Frontal cortex (tissue), 4 donors: ENCODE results near the gene LRRK1. TPM values are rescaled to one million over a fixed set of nuclear protein-coding genes. Genes with fewer than 3 reads are reported as not detected.

Source experiments
- DNase-seq, 2 donors: peaks; one replicate each; pipeline ENCODE4 v3.0.0; 2012; ENCODE audit warnings: low spot score in 2 of 2
- FAIRE-seq: peaks from 2 replicates; lab custom pipeline; 2012; peaks lifted over from hg19 to GRCh38; lab: Jason Lieb, UNC
- total RNA-seq: library from RNA; depleted of rRNA; stranded (reverse); fragments of >200 nt; gene quantifications from one replicate; pipeline ENCODE4 v1.2.3, GENCODE V29; 2014
- donor health status: control.
- donor health status: control.
- donor health status: control.

Gene LRRK1
- 0.82 TPM for total RNA-seq

DNA sequence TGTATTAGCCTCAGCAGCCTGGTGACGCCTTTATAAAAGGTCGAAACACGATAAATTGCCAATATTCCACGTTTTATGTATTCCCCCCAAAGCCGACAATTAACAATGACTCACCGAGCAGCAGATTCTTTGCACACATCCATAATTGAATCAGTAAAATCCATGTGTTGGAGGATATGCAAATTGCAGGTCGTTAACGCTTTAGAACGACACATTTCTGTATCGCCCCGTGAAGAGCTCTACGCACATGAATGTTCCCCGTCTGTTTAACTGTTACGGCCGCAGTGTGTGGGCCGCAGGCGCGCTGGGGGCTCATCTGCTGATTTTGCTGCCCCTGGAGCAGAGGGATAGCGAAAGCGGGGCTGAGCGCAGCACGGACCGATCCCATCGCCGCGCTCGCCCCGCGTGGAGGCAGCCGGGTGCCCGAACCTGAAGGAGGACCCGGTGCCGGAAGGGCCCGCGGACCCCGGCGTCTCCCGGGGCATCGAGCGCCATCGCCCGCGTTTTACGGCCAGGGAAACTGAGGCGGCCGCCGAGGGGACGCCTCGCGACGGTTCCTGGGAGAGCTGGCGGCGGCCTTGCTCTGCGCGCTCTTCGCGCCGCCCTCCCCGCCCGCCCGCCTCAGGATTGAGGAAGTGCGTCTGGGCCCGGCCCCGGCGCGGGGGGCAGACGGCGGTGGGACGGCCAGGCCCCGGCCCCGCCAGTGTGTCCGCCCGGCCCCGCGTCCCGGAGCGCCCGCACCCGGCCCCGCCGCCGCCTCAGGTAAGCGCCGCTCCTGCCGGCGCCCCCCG is at the start of gene LRRK1:
TSS of gene LRRK1 (plus strand) at position 668 of the 791 bp plus-strand sequence. CDS start 5,276 bp downstream, outside the sequence.
- no peak for FAIRE-seq
- DNase-seq: peak in 1 of 2 donors; percentile 48

DNA sequence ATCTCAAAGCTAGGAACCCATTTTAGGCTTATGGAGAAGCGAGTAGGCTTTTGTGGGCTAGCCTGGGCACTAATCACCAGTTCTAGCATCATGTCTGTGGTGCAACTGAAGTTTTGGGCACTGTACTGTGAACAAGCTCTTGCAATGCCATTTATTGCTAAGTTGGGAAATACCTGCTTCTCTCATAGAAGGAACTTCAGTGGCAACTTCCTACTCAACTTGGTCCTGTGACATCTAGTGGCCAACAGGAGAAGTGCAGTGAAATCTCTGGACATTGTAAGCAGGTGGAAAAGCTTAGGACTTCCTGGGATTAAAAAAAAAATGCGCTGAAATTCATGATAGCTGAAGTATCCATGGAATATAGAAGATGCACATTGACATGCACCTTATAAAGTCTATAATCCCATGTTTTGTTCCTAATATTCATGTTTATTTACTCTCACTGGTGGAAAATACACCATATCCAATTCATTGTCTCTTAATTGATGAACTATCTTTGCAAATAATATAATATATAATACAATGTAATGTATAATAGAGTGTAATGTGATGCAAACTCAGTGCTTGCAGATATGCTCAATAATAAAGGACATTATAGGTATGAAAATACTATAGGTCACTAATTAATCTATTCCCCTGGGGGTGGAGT is 46.0 kb upstream of the LRRK1 start:
- FAIRE-seq: no peak
- DNase-seq: peak; percentile 62 to 76

DNA sequence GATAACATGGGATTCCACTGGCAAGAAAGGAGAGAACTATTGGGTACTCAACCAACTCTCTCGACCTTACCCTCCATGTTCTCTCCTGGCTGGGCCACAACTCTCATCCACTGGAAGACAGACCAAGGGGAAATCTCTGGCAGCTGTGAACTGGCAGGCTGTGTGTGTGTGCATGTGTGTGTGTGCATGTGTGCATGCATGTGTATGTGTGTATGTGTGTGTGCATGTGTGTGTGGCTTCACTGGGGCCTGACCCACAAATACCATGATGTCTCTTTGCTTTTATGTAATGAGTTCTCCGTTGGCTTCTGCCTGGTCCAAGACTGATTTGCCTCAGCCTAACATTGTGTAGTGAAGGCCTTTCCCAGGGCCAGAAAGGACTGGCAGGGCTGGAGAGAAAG is 43.7 kb upstream of the LRRK1 start:
- FAIRE-seq (no peak), DNase-seq (no peak)

DNA sequence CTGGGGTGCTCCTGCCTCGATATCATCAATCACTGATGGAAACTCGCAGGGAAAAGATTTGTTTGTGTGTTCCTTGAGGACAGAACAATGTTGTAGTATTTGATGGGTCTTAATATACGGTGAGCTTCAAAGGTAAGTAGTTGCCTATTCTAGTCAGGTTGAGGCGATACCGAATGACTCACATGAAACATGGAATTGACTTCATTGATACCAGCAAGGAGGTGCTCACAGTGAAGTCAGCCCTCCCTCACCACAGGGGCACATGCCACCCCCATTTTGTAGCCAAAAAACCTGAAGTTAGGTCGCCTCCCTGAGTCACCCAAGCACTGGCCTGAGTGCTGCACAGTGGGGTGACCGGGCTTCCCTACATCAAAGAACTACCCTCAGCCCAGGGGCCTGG is 43.2 kb upstream of the LRRK1 start:
- DNase-seq: no peak
- FAIRE-seq: no peak

DNA sequence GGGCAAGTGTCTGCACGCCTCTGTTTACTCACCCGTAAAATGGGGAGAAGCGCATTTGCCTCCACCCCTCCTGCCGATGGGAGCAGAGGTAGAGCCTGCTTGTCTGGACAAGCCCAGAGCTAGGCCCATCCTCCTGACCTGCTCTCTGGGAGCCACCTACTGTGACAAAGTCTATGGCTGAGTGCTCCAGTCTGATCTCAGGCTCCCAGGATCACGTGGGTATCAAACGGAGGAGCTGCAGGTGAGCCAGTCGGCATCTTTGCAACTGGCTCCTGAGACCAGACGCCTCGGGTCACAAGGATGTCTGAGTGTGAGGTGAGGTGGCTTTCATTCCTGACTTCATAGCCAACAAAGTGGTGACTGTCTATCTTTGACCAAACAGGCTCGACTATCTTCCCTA is 41.6 kb upstream of the LRRK1 start:
- FAIRE-seq (no peak), DNase-seq (no peak)

GRCh38 chr15:100878130-100878529 is 41.0 kb upstream of the LRRK1 start:
- FAIRE-seq (no peak), DNase-seq (no peak)

DNA sequence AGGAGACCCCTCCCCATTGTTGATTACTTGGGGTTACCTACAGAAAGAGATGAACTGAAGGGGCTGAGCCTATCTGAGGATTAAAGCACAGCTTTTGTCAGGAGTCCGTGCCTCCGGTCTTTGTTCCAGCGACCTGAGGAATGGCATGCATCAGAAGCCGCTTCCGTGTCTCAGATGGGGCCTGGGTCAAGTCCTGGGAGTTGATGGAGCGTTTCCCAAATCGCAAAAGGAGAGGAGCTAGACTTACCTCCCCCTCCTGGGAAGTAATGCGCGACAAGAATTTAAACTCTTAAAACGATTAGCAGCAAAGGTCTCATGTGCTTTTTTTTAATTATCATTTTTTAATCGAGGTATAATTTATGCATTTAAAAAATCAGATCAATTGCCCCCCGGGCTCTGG is 40.5 kb upstream of the LRRK1 start:
- DNase-seq (no peak), FAIRE-seq (no peak)

GRCh38 chr15:100879061-100879463 is 40.1 kb upstream of the LRRK1 start:
- DNase-seq (no peak), FAIRE-seq (no peak)

GRCh38 chr15:100879464-100880138 is 39.6 kb upstream of the LRRK1 start, which contains the start of gene ALDH1A3:
Gene ALDH1A3 (plus strand): TSS chr15:100879831. CDS start chr15:100879908, 77 bp downstream.
- DNase-seq (peak; percentile 56 to 58), FAIRE-seq (no peak)

DNA sequence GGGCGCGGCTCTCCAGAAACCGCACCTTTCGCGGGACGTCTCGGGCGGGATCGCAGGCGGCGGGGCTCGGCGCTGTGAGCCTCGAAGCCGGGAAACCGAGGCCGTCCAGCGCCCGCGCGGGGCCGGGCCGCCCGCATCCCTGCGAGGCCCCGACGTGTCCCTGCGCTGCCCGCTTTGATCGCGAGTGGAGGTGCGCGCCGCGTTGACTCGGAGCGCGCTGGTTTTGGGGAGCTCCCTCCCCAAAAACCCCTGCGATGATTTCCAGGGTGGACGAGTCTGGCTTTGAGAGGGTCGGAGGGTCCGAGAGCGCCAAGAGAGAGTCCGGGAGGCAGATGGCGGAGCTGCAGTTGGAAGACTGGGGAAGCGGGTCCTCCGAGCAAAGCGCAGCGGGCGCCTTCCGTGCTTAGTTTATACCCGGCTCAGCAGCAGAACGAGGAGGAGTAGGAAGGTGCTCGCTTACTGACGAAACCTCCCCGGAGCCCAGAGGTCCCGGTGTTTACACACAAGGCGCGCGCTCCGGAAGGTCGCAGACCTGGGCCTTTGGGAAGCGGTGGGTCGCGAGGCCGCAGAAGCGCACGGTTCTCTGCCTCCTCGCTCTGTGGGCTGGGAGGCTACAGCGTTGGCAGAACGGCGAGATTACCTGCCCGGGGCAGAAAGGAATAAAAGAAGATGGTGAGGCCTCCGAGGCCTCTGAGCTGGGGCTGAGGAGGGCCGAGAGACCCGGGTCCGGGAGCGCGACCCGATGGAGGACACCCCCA is 38.8 kb upstream of the LRRK1 start:
- DNase-seq: no peak
- no peak for FAIRE-seq

- DNase-seq (no peak), FAIRE-seq (no peak)
These were observed 38.3 kb upstream of the LRRK1 start for GRCh38 chr15:100880897-100881242.

DNA sequence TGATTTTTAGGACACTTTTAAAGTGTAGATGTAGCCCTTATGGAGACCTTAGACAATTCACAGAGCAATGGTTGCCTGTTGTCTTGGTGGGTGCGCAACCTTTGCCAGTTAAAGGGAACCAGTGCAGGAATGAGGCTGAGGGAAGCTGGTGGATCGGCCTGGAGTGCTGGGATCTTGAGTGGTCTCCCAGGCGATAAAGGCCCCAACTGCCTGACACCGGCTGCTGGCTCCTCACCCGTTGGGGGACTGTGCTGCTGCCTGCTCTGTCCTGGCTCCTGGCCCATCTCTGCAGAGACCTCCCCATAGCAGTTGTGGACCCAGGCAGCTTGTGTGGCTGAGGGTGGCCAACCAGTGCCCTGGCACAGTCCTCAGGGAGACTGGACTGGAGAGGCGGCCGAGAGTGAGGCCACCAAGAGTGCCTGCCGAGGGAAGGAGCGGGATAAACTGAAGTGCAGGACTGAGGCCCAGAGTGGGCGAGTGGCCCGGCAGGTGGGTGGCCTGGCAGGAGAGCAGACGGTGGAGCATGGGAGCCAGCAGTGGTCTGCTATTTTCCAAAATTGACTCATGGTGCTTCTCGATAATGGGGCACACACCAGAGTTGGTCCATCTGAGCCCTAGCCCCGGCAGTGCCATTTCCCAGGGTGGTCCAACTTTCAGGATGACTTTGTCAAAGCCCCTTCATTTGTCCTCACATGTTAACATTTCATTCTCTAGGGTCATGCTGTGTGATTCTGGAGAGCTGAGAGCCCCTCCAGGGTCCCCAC is 37.4 kb upstream of the LRRK1 start:
- FAIRE-seq (no peak), DNase-seq (no peak)

GRCh38 chr15:100885116-100885515 is 34.0 kb upstream of the LRRK1 start:
- no peak for DNase-seq
- FAIRE-seq: no peak

- no peak for FAIRE-seq
- no peak for DNase-seq
These were observed 33.3 kb upstream of the LRRK1 start for GRCh38 chr15:100885811-100886210.

GRCh38 chr15:100887211-100887913 is 31.8 kb upstream of the LRRK1 start:
- DNase-seq: no peak
- FAIRE-seq: no peak

DNA sequence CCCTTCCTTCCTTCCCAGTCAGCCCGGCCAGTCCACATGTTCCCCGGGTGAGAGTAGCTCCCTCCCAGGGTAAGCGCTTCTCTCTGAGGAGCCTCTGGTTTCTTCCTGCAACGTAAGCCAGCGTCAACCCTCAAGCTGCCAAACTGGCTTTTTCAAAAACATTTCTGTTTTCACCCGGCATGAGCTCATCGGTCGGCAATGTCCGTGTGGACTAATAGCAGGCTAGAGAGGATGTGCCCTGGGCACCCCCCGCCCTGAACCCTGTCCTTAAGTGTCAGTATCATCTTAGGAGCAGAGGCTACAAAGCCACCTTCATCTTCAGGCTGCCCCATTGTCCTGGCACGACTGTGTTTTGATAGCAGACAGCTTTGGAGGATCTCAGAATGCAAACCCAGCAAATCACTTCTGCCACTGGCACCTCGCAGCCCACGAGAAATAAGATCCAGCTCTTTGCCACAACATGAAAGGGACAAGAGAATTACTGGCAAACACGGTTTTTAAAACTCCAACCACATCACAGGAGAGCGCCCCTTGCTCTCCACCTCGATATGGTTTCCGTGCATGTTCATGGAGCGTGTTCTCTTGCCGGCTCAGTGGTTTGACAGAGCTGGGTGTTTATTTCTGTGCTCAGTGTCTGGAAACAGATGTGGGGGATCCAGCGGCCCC is 29.6 kb upstream of the LRRK1 start:
- FAIRE-seq (no peak), DNase-seq (no peak)

DNA sequence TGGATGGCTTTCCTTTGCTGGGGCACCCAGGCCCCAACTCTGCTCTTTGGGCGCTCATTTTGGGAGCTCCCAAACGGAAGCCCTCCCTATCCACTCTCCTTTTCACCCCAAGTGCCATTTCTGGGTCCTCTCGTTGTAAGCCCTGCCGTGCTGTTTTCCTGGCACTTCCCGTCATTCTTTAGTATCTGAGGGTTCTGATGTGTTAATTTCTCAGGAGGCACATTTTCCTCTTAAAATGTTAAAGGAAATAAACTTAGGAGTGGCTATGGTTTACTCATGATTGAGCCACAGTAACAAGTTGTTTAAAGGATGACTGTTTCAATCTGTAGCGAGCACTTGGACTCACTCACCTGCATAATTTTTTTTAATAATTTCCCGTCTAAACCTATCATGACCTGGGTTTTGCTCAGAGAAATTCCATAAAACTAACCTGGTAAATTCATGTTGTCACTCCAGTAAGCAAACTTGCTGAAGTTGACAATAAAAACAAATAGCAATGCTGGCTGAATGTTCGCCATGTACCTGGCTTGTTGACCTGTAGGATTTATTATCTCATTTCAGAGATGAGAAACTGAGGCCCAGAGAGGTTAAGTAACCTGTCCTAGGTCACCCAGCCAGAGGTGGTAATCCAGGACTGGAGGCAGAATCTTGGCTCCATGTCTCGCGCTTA is 29.0 kb upstream of the LRRK1 start:
- DNase-seq (no peak), FAIRE-seq (no peak)

- no peak for FAIRE-seq
These were observed 28.3 kb upstream of the LRRK1 start for GRCh38 chr15:100890850-100891249.

More at GRCh38 chr15:100890850-100891249, 28.3 kb upstream of the LRRK1 start:
- DNase-seq: no peak
